ENCODE results near the gene RNF213.

The RNF213 gene

GRCh38 chr17:80419255-80419654 lies 158.6 kb downstream of the RNF213 start:
- no peak for DNase-seq (ENCODE audit: low read depth)

GRCh38 chr17:80421381-80422090 lies 160.9 kb downstream of the RNF213 start:
- no peak for DNase-seq (ENCODE audit: low read depth)

GRCh38 chr17:80422276-80422675 lies 161.6 kb downstream of the RNF213 start:
- no peak for DNase-seq (ENCODE audit: low read depth)

GRCh38 chr17:80422981-80423380 lies 162.3 kb downstream of the RNF213 start:
- no peak for DNase-seq (ENCODE audit: low read depth)

GRCh38 chr17:80423536-80424225 lies 163.0 kb downstream of the RNF213 start:
- DNase-seq (ENCODE audit: low read depth), result no peak

GRCh38 chr17:80424261-80424660 lies 163.6 kb downstream of the RNF213 start:
- DNase-seq (ENCODE audit: low read depth), result no peak

GRCh38 chr17:80424878-80425765 lies 164.5 kb downstream of the RNF213 start:
- no peak for DNase-seq (ENCODE audit: low read depth)

GRCh38 chr17:80425835-80426426 lies 165.3 kb downstream of the RNF213 start:
- no peak for DNase-seq (ENCODE audit: low read depth)

- peak; percentile 83 for DNase-seq (ENCODE audit: low read depth)
These were observed 166.1 kb downstream of the RNF213 start for GRCh38 chr17:80426671-80427326.

GRCh38 chr17:80427366-80428282 lies 167.0 kb downstream of the RNF213 start:
- no peak for DNase-seq (ENCODE audit: low read depth)

- no peak for DNase-seq (ENCODE audit: low read depth)
These were observed 167.7 kb downstream of the RNF213 start for GRCh38 chr17:80428363-80428762.

GRCh38 chr17:80428796-80429195 lies 168.1 kb downstream of the RNF213 start:
- DNase-seq (ENCODE audit: low read depth), result no peak

- no peak for DNase-seq (ENCODE audit: low read depth)
These were observed 169.0 kb downstream of the RNF213 start for GRCh38 chr17:80429356-80430275.

- DNase-seq (ENCODE audit: low read depth), result no peak
These were observed 170.0 kb downstream of the RNF213 start for GRCh38 chr17:80430446-80431245.

GRCh38 chr17:80431246-80432195 lies 170.9 kb downstream of the RNF213 start:
- DNase-seq (ENCODE audit: low read depth), result no peak

GRCh38 chr17:80432350-80432955 lies 171.8 kb downstream of the RNF213 start:
- no peak for DNase-seq (ENCODE audit: low read depth)

GRCh38 chr17:80432961-80433550 lies 172.4 kb downstream of the RNF213 start:
- DNase-seq (ENCODE audit: low read depth), result no peak

Measured in activated T-helper 9 cell treated with anti-CD3 and anti-CD28 coated beads, Interleukin-2, amount 50 U/mL, for 16 hours (primary cell).